Psoas muscle (tissue), 8 donors: ENCODE results near the gene EPHA1. TPM values are rescaled to one million over a fixed set of nuclear protein-coding genes. Genes with fewer than 3 reads are reported as not detected.
A peak's percentile ranks its signal among the peaks of the same experiment; 100 is the strongest.

Experiments used
- ATAC-seq, 4 donors: fragments of 200-7000 bp; cut with Tn5 transposase; one replicate each; pipeline ENCODE4 v1.9.1; 2020; ENCODE audit warnings: moderate library complexity in 3 of 4, mild to moderate bottlenecking in 2 of 4
- DNase-seq, 2 donors: peaks; one replicate each; pipeline ENCODE4 v3.0.0-alpha.2; 2020
- H3K27ac ChIP-seq: fragments of 200-600 bp; one replicate; pipeline ENCODE4 v1.8.0; 2022
- H3K27me3 ChIP-seq, 3 donors: fragments of 200-600 bp in 1 of 3; one replicate each; pipeline versions ENCODE4 v1.6.1 to v1.8.0; 2013 to 2022; ENCODE audit warnings: low read length in 2 of 3, mild to moderate bottlenecking in 2 of 3, moderate library complexity in 1 of 3; ENCODE audit not compliant: insufficient read depth in 3 of 3
- H3K36me3 ChIP-seq, 2 donors: fragments of 200-600 bp in 1 of 2; one replicate each; pipeline versions ENCODE4 v1.6.1 to v1.8.0; 2013 to 2022; ENCODE audit warnings: low read depth in 1 of 2, mild to moderate bottlenecking in 1 of 2, moderate library complexity in 1 of 2; ENCODE audit not compliant: insufficient read depth in 1 of 2
- H3K4me1 ChIP-seq: fragments of 200-600 bp; one replicate; pipeline ENCODE4 v1.8.0; 2022
- H3K4me3 ChIP-seq: fragments of 200-600 bp; one replicate; pipeline ENCODE4 v1.8.0; 2022; ENCODE audit warnings: mild to moderate bottlenecking
- H3K9me3 ChIP-seq: fragments of 200-600 bp; one replicate; pipeline ENCODE4 v1.8.0; 2022
- WGBS, 3 donors: extraction: QIAGEN DNeasy Blood & Tissue Kit; methylation state at CpG; one replicate each; pipeline versions ENCODE4 v1.1.6 to v1.1.7; 2013; 5-methylcytosine and 5-hydroxymethylcytosine counted together
- intact Hi-C, 2 donors: fragments of 100-400 bp; cut with DNase I; formaldehyde crosslinking; loops; one replicate each; pipeline versions ENCODE4 v1.11.0 to v1.14.2; 2022
- polyA plus RNA-seq, 3 donors: library from polyadenylated mRNA; stranded (reverse); fragments of 200-250 nt; gene quantifications; one replicate each; pipeline ENCODE4 v1.2.3, GENCODE V29; 2013
- total RNA-seq, 4 donors: library from RNA; stranded (reverse); fragmentation: NEBNext Ultra II Directional in 2 of 4; extraction: Animal tissue kit (Norgen Biotek cat#: 25700) in 2 of 4; gene quantifications; one replicate each; pipeline versions ENCODE4 v1.2.1 to v1.2.4, GENCODE V29; 2021 to 2023
- TF ChIP-seq, protein P1 (sequence below): fragments of 200-600 bp; IDR thresholded peaks from one replicate; pipeline ENCODE4 v1.8.0; 2022; ENCODE audit warnings: antibody characterized with exemption
- donor health status: healthy with polysubstance abuse.
- donor health status: DM: no; HTN: no; CAD: no; lungs with moderate emphysema.
- donor health status: Bipolar disorder and iron deficiency.
- donor health status: healthy.
- donor health status: DM: yes; HTN: yes; CAD: no.
- donor health status: DM: no; HTN: no; CAD: no.
- donor health status: DM: no; HTN: no; CAD: no.
- donor health status: DM: yes; HTN: yes; CAD: no.

EPHA1 gene
- total and polyA plus RNA-seq, 7 donors: 0.07 to 0.38 (median 0.20) TPM; not detected in 3

DNA sequence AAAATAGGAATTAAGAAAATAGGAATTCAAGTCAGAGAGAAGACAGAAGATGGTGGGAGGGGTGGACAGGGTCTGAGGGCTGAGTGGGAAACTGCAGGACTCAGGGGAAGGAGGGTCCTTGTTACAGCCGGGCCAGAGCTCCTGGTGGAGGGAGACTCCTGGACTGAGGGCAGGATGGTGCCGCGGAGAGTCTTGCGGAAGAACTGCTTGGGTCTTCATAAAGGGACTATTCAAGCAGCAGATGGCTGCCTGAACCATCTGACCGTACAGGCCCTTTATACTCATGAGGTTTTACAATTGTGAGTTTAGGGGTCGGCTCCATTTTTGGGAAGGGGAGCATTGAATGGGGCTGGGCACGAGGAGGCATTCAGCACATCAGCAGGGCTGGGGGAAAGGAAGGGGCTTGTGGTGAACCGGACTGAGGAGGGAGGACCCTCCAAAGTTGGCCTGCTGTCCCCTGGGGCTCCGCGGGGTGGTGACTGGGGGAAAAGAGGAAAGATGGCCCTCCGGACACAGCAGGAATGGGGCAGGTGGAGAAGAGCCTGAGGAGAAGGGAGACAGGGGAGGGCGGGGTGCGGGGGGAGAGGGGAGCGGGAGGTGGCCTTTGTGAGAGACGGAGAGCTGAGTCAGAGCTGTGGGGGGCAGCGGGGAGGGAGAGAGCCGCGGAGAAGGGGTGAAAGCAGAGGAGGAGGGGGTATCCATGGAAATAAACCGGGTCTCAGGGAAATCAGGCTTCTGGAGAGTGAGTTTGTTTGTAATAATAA, 47.7 kb downstream of the EPHA1 start:
- intact Hi-C loops: no loop called here
- peaks cover 0 to 42% (median 15%) of the 10 kb centered on the region in 3 donors for H3K27me3 ChIP-seq
- H3K4me3 ChIP-seq: peak overlapping the region; percentile 69
- ATAC-seq: no peak
- H3K36me3 ChIP-seq: no peaks in the 10 kb centered on the region
- TF ChIP-seq, protein P1, sequence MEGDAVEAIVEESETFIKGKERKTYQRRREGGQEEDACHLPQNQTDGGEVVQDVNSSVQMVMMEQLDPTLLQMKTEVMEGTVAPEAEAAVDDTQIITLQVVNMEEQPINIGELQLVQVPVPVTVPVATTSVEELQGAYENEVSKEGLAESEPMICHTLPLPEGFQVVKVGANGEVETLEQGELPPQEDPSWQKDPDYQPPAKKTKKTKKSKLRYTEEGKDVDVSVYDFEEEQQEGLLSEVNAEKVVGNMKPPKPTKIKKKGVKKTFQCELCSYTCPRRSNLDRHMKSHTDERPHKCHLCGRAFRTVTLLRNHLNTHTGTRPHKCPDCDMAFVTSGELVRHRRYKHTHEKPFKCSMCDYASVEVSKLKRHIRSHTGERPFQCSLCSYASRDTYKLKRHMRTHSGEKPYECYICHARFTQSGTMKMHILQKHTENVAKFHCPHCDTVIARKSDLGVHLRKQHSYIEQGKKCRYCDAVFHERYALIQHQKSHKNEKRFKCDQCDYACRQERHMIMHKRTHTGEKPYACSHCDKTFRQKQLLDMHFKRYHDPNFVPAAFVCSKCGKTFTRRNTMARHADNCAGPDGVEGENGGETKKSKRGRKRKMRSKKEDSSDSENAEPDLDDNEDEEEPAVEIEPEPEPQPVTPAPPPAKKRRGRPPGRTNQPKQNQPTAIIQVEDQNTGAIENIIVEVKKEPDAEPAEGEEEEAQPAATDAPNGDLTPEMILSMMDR: no peak
- H3K27ac ChIP-seq: no peak overlapping the region
- no peaks in the 10 kb centered on the region for H3K4me1 ChIP-seq
- WGBS, 3 donors: 35 to 43% (median 39%) methylated on average over 18 to 19 of the region's 19 CpGs
- no peak for DNase-seq
- H3K9me3 ChIP-seq: no peaks in the 10 kb centered on the region

DNA sequence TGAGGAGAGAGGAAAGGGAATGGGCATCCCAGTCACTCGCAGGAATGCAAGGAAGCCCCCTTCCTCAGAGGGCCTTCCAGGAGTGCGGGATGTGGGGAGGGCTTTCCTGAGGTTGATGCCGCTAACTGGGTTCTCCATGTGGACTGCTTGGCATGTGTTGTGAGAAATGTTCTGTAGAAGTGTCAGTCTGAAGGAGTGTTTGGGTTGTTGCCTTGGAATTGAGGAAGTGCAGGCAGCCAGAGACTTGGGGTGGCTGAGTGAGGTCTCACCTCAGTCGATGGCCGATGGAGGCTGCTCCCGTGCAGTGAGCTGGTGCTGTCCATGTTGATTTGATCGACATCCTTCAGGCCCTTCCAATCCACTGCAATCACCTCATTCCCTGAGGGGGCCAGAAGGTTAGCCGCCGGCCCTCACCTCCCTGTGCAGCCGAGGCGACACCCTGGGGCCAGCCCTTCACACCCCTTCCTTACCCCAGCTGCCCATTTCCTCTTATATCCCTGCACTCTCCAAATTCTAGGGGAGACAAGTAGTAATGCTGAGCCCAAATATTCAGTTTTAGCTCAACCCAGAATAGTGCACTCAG, 48.8 kb downstream of the EPHA1 start:
- Histone ChIP-seq H3K9me3 (no peaks in the 10 kb centered on the region), H3K27me3 (peaks cover 0 to 35% (median 15%) of the 10 kb centered on the region in 3 donors)

DNA sequence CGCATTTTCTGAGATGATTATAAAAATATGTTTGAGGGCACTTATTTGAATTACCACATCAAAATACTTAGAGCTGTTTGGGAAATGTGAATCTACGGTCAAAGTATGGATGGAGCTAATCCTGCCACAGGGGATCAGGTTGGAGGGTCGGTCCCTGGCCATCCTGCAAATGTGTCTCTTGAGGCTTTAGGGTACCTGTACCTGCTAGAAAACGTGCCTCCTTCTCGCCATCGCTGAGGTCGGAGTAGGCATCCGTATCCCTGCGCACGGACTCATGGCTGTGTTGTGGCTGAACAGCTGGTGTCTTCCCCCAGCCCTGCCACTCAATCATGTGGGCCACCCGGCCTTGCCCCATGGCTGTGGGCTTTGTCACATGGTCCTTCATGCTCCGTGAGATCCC, 50.0 kb downstream of the EPHA1 start:
- no peak for DNase-seq

More for the DNA sequence above, 48.8 kb downstream of the EPHA1 start:
- intact Hi-C loops: no loop called here
- no peak for ATAC-seq
- DNase-seq: no peak
- TF ChIP-seq, protein P1: no peak
- 77 to 90% (median 84%) methylated on average over 11 of the region's 11 CpGs for WGBS, 3 donors
- no peaks in the 10 kb centered on the region for H3K36me3 ChIP-seq
- no peak overlapping the region for H3K27ac ChIP-seq
- no peaks in the 10 kb centered on the region for H3K4me1 ChIP-seq
- no peak overlapping the region for H3K4me3 ChIP-seq

DNA sequence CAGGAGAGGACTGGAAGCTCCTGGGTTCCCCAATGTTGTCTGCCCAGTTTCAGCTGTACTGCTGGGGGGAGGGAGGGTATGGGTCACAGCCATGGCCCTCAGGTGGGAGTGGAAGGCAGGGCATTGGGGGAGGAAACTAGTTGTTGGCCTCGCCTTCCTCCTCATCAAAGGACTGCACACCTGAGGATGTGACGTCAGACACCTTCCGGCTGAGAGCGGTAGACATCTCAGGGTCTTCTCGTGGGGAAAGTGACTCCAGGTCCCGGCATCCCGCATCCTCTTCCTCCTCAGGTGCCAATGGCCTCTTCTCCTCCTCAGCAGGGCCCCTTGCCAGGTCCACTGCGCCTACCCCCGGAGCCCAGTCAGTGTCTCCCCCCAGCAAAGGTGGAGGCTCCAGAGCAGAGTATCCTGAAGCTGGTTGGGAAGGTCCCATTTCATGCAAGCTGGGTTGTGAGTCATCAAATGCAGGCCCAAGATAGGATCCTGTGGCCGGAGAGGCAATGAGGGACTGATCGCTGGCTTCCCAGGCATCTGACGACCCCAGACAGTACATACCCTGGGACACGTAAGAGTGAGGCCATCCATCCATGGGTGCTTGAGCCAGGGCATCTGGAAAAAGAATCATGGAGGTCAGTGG, 52.1 kb downstream of the EPHA1 start:
- Histone ChIP-seq H3K4me1 (no peaks in the 10 kb centered on the region), H3K36me3 (peaks cover 0 to 4% of the 10 kb centered on the region in 2 donors), H3K27ac (no peak overlapping the region), H3K4me3 (no peak overlapping the region), H3K27me3 (peaks cover 0 to 8% (median 3%) of the 10 kb centered on the region in 3 donors), H3K9me3 (no peaks in the 10 kb centered on the region)
- TF ChIP-seq, protein P1: no peak
- intact Hi-C loops: no loop called here
- ATAC-seq: no peak
- DNase-seq: no peak
- WGBS, 3 donors: 91 to 94% (median 94%) methylated on average over 13 of the region's 13 CpGs

More for the DNA sequence above, 50.0 kb downstream of the EPHA1 start:
- H3K4me3 ChIP-seq: no peak overlapping the region
- intact Hi-C loops: no loop called here
- H3K9me3 ChIP-seq: no peaks in the 10 kb centered on the region
- ATAC-seq: no peak
- 85 to 88% (median 88%) methylated on average over 12 of the region's 12 CpGs for WGBS, 3 donors
- H3K27ac ChIP-seq: no peak overlapping the region
- H3K27me3 ChIP-seq: peaks cover 0 to 26% (median 12%) of the 10 kb centered on the region in 3 donors
- TF ChIP-seq, protein P1: no peak
- no peaks in the 10 kb centered on the region for H3K36me3 ChIP-seq
- no peaks in the 10 kb centered on the region for H3K4me1 ChIP-seq
